ENCODE measurements around the gene COL4A5. TPM values are rescaled to one million over a fixed set of nuclear protein-coding genes. Genes with fewer than 3 reads are reported as not detected.

Gene COL4A5
- total and polyA plus RNA-seq, 2 experiments from 2014 or later, result 28.6 to 99.0 TPM

GRCh38 chrX:108735679-108736508, 296.3 kb downstream of the COL4A5 start:
- H3K79me2 ChIP-seq, result no peaks in the 10 kb centered on the region
- peak; percentile 19 for DNase-seq (ENCODE audit: low spot score)
- WGBS (ENCODE audit: low lambda C conversion rate, missing lambda C conversion rate), result 43% methylated on average over 70 of the region's 82 CpGs
- no peaks in the 10 kb centered on the region for H3K9me2 ChIP-seq (replicated peaks; ENCODE audit: insufficient read depth)
- peaks cover 69% of the 10 kb centered on the region for H3K27me3 ChIP-seq
- peak overlapping the region; percentile 39 for H3K4me3 ChIP-seq
- no peaks in the 10 kb centered on the region for H4K20me1 ChIP-seq (ENCODE audit: insufficient read depth, poor library complexity, severe bottlenecking)
- no peaks in the 10 kb centered on the region for H3K36me3 ChIP-seq (replicated peaks; ENCODE audit: insufficient read depth, low read depth)
- TF ChIP-seq EZH2phosphoT487 (IDR thresholded peaks at IDR 0.05; ENCODE audit: low read depth, severe bottlenecking, unreplicated experiment), result no peak
- TF ChIP-seq CTCF (IDR thresholded peaks at IDR 0.05; ENCODE audit: poor library complexity), result no peak
- no peak for TF ChIP-seq EZH2 (IDR thresholded peaks at IDR 0.05; ENCODE audit: borderline replicate concordance)
- no peak overlapping the region for H3K27ac ChIP-seq
- H3K9me3 ChIP-seq (ENCODE audit: low read depth), result no peaks in the 10 kb centered on the region
- H2AFZ ChIP-seq, result peak overlapping the region; percentile 53
- peak overlapping the region; percentile 93 for H3K4me2 ChIP-seq
- no peaks in the 10 kb centered on the region for H3K4me1 ChIP-seq (ENCODE audit: insufficient read depth)

- peak; percentile 25 for TF ChIP-seq CTCF (IDR thresholded peaks at IDR 0.05; ENCODE audit: poor library complexity)
- TF ChIP-seq EZH2phosphoT487 (IDR thresholded peaks at IDR 0.05; ENCODE audit: low read depth, severe bottlenecking, unreplicated experiment), result no peak
- Histone ChIP-seq H3K4me3 (peak within 1 kb of the TSS; percentile 39), H2AFZ (peak within 1 kb of the TSS; percentile 53), H3K4me2 (peak within 1 kb of the TSS; percentile 93), H3K9me2 (replicated peaks; ENCODE audit: insufficient read depth) (no peaks in the 10 kb centered on the region), H3K27me3 (peaks cover 60% of the 10 kb centered on the region), H3K79me2 (no peaks in the 10 kb centered on the region), H4K20me1 (ENCODE audit: insufficient read depth, poor library complexity, severe bottlenecking) (no peaks in the 10 kb centered on the region), H3K9me3 (ENCODE audit: low read depth) (no peaks in the 10 kb centered on the region), H3K4me1 (ENCODE audit: insufficient read depth) (no peaks in the 10 kb centered on the region), H3K36me3 (replicated peaks; ENCODE audit: insufficient read depth, low read depth) (no peaks in the 10 kb centered on the region), H3K27ac (no peak within 1 kb of the TSS)
- WGBS (ENCODE audit: low lambda C conversion rate, missing lambda C conversion rate), result 44% methylated on average over 47 of the region's 62 CpGs
- DNase-seq (ENCODE audit: low spot score), result peak; percentile 37
Measured at GRCh38 chrX:108736509-108737479, 297.2 kb downstream of the COL4A5 start, which contains the start of gene IRS4. Gene IRS4, minus strand, starts transcription at chrX:108736563.

- no peak for DNase-seq (ENCODE audit: low spot score)
- no peaks in the 10 kb centered on the region for H3K79me2 ChIP-seq
- no peaks in the 10 kb centered on the region for H4K20me1 ChIP-seq (ENCODE audit: insufficient read depth, poor library complexity, severe bottlenecking)
- no peaks in the 10 kb centered on the region for H3K9me3 ChIP-seq (ENCODE audit: low read depth)
- TF ChIP-seq EZH2 (IDR thresholded peaks at IDR 0.05; ENCODE audit: borderline replicate concordance) (no peak), EZH2phosphoT487 (IDR thresholded peaks at IDR 0.05; ENCODE audit: low read depth, severe bottlenecking, unreplicated experiment) (no peak), CTCF (IDR thresholded peaks at IDR 0.05; ENCODE audit: poor library complexity) (no peak)
- no peak overlapping the region for H3K4me3 ChIP-seq
- peak overlapping the region; percentile 93 for H3K4me2 ChIP-seq
- H2AFZ ChIP-seq, result no peak overlapping the region
- peaks cover 50% of the 10 kb centered on the region for H3K27me3 ChIP-seq
- WGBS (ENCODE audit: low lambda C conversion rate, missing lambda C conversion rate), result 42% methylated on average over 5 of the region's 5 CpGs
- H3K27ac ChIP-seq, result no peak overlapping the region
- no peaks in the 10 kb centered on the region for H3K9me2 ChIP-seq (replicated peaks; ENCODE audit: insufficient read depth)
- no peaks in the 10 kb centered on the region for H3K4me1 ChIP-seq (ENCODE audit: insufficient read depth)
- H3K36me3 ChIP-seq (replicated peaks; ENCODE audit: insufficient read depth, low read depth), result no peaks in the 10 kb centered on the region
Measured at GRCh38 chrX:108737754-108738153, 298.1 kb downstream of the COL4A5 start.
